OCI-LY3 (cell line): ENCODE data around the gene TMTC4.

Experiments used
- CTCF ChIP-seq: fragments of 200-600, 300-600 bp; sonication (generic); IDR thresholded peaks from 2 replicates; pipeline ENCODE4 v1.5.1; 2014; ENCODE audit warnings: antibody characterized with exemption, low read length, low read depth
- EZH2phosphoT487 ChIP-seq: fragments of 200-600 bp; shearing (Covaris generic); IDR thresholded peaks from 2 replicates; pipeline ENCODE4 v1.6.1; 2018; ENCODE audit warnings: antibody characterized with exemption, mixed run types, low read depth

- TF ChIP-seq CTCF = no peak
- TF ChIP-seq EZH2phosphoT487 = no peak
These were observed 38.6 kb downstream of the TMTC4 start for GRCh38 chr13:100636004-100636403.
